MM.1S (cell line): ENCODE data around the gene SCRG1.

Experiments
- CTCF ChIP-seq: fragments of 300-600 bp; sonication (generic); IDR thresholded peaks from 2 replicates; pipeline ENCODE4 v1.5.1; 2016; ENCODE audit warnings: antibody characterized with exemption, low read length, mixed read lengths
- EZH2 ChIP-seq: fragments of 300-600 bp; sonication (generic); optimal IDR thresholded peaks from 2 replicates; pipeline ENCODE3; 2017; ENCODE audit warnings: low read depth, mild to moderate bottlenecking, antibody characterized with exemption, low read length, mixed read lengths

DNA sequence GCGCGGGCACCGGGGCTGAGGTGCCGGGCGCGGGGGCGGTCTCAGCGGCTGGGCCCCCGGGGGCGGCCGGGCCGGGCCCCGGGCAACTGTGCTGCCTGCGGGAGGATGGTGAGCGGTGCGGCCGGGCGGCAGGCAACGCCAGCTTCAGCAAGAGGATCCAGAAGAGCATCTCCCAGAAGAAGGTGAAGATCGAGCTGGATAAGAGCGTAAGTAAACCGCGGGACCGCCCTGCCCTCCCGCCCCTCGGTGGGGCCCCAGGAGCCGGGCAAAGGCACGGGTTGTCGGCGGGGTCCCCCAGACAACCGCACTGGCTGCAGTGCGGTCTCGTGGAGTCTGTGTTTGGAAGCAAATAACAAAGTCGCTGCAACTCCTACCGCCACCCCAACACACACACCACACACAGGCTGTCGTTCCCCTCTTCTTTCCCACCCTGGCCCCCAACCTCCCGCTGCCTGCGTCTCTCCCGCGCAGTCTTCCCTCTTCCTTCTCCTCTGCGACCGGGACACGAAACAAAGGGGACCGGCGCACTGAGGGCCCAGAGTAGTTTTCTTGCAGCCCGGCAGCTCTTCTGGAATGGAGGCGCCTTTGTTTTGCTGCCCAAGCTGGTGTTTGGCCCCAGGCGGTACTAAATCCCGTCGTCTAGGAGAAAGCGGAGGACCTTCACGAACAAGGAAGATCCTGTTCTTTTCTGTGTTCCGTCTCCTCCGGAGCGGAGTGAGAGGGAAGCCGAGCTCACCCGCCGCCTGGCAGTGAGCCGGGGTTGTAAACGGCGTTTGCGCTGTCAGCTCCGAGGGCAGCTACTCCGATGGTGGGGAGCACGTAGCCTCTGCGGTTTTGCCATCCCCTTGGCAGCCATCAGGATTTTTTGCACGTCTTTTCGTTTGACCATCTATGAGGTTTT lies 27.4 kb downstream of the SCRG1 start:
- TF ChIP-seq CTCF = no peak
- TF ChIP-seq EZH2 = no peak
